D721Med (cell line): ENCODE measurements around the gene KRTAP5-7.
"Not testable (repeated sequence)": the region's sequence is repeated elsewhere in the genome, so short reads cannot be mapped to it uniquely, and the experiment has no call there.

Source experiments
- DNase-seq: peaks from one replicate; pipeline ENCODE4 v3.0.0; 2011; ENCODE audit warnings: low spot score; ENCODE audit not compliant: insufficient read length
- FAIRE-seq: peaks from 2 replicates; lab custom pipeline; 2011; peaks lifted over from hg19 to GRCh38; lab: Jason Lieb, UNC
- CTCF ChIP-seq: IDR thresholded peaks from 2 replicates; pipeline ENCODE4 v1.5.1; 2012; ENCODE audit warnings: mild to moderate bottlenecking, control low read depth; ENCODE audit not compliant: insufficient read depth; ENCODE audit errors: missing control alignments

Gene KRTAP5-7

GRCh38 chr11:71526796-71527575 lies at the start of gene KRTAP5-7:
Gene KRTAP5-7, plus strand, starts transcription at chr11:71527267. Its CDS starts 34 bp downstream, at chr11:71527301.
- not testable (repeated sequence) for DNase-seq, FAIRE-seq

GRCh38 chr11:71477641-71478527 lies 49.2 kb upstream of the KRTAP5-7 start:
- no peak for DNase-seq
- TF ChIP-seq CTCF = no peak
- no peak for FAIRE-seq

GRCh38 chr11:71478528-71478840 lies 48.6 kb upstream of the KRTAP5-7 start:
- DNase-seq = no peak
- no peak for TF ChIP-seq CTCF
- no peak for FAIRE-seq

GRCh38 chr11:71481101-71481960 lies 45.7 kb upstream of the KRTAP5-7 start:
- no peak for TF ChIP-seq CTCF
- DNase-seq = no peak
- FAIRE-seq = no peak

GRCh38 chr11:71482216-71482615 lies 44.9 kb upstream of the KRTAP5-7 start:
- DNase-seq = no peak
- no peak for TF ChIP-seq CTCF

GRCh38 chr11:71482746-71483364 lies 44.2 kb upstream of the KRTAP5-7 start:
- no peak for TF ChIP-seq CTCF
- no peak for DNase-seq
- FAIRE-seq = no peak

More at GRCh38 chr11:71482216-71482615, 44.9 kb upstream of the KRTAP5-7 start:
- no peak for FAIRE-seq

- no peak for TF ChIP-seq CTCF
- FAIRE-seq (no peak), DNase-seq (no peak)
Measured at GRCh38 chr11:71483692-71484091, 43.4 kb upstream of the KRTAP5-7 start.
